DOHH2 (cell line): ENCODE data around the gene SYNGAP1.

Source experiments
- EZH2phosphoT487 ChIP-seq: fragments of 200-600 bp; sonication (generic); IDR thresholded peaks from 2 replicates; pipeline ENCODE4 v1.6.1; 2017; ENCODE audit warnings: borderline replicate concordance, mild to moderate bottlenecking, antibody characterized with exemption, low read length, moderate library complexity, mixed read lengths
- TF ChIP-seq, protein P1 (sequence below): fragments of 200-600 bp; sonication (generic); IDR thresholded peaks from one replicate; pipeline ENCODE4 v1.5.1; 2014; ENCODE audit warnings: antibody characterized with exemption, mild to moderate bottlenecking, low read depth, low read length; ENCODE audit not compliant: poor library complexity, severe bottlenecking

DNA sequence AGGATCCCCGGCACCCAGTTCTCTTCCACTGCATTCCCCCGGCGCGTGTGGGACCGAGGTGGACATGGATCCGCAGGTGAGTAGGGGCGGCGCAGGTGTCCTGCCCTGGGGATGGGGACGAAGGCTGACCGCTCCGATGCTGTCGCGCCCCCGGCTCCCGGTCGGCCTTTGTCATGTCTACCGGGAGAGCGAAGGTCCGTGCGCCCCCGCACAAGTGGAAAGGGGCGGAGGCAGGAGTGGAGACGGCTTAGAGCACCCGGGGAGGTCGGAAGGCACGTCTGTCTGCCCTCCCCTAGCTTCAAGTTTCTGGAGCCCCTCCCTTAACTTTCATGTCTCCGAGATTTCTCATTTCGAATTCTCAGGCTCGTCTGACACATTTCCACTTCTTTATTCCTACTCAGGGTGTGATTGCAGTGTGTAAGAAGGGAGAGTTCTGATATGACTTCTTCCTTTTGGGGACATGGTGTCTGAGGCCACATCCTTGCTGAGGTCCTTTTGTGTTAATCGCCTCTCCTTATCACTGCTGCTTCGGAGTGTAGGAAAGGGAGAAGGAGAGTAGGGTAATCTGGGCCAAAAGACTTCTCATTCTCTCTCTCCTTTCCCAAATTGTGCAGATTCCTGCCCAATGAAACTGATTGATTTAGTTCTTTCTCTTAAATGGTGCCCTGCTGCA, 27.8 kb upstream of the SYNGAP1 start:
- TF ChIP-seq, protein P1, sequence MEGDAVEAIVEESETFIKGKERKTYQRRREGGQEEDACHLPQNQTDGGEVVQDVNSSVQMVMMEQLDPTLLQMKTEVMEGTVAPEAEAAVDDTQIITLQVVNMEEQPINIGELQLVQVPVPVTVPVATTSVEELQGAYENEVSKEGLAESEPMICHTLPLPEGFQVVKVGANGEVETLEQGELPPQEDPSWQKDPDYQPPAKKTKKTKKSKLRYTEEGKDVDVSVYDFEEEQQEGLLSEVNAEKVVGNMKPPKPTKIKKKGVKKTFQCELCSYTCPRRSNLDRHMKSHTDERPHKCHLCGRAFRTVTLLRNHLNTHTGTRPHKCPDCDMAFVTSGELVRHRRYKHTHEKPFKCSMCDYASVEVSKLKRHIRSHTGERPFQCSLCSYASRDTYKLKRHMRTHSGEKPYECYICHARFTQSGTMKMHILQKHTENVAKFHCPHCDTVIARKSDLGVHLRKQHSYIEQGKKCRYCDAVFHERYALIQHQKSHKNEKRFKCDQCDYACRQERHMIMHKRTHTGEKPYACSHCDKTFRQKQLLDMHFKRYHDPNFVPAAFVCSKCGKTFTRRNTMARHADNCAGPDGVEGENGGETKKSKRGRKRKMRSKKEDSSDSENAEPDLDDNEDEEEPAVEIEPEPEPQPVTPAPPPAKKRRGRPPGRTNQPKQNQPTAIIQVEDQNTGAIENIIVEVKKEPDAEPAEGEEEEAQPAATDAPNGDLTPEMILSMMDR, result no peak
- no peak for TF ChIP-seq EZH2phosphoT487
